ENCODE data around the gene CISH. TPM values are rescaled to one million over a fixed set of nuclear protein-coding genes. Genes with fewer than 3 reads are reported as not detected.

The CISH gene
- total RNA-seq, 1 experiment from 2014 or later = 2.3 TPM

DNA sequence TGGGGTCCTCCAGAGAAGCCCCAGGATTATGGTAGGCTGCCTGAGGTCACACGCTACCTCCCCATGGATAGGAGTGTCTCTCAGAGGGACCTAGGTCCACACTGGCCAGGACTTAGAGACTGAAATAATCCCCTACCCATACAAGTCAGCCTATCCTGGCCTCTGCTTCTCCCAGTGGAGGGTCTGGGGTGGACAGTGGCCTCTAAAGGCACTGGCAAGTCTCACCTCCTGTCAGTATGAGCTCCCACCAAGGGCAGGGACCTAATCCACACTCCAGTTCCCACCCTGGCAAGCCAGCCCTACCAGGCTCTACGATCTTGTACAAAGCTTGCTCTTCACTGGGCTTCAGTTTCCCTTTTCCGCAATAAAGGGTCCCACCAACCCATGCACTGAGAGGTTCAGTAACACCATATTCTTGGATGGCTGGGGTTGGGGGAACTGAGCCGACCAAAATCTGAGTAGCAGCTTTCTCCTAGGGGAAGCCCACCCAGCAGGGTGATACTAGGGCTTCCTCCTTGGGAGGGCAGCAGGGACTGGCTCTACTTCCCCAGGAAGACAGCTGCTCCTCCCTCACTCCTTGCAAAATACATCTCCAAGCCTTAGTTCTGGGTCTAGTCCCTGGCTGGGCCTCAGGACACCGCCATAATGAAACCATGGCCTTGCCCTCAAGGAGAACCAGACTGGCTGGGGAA lies 2.4 kb downstream of the CISH start:
- intact Hi-C loops (cut with micrococcal nuclease) = no loop called here
- no peaks in the 10 kb centered on the region for H3K79me2 ChIP-seq (ENCODE audit: low read length)
- TF ChIP-seq, protein P1, sequence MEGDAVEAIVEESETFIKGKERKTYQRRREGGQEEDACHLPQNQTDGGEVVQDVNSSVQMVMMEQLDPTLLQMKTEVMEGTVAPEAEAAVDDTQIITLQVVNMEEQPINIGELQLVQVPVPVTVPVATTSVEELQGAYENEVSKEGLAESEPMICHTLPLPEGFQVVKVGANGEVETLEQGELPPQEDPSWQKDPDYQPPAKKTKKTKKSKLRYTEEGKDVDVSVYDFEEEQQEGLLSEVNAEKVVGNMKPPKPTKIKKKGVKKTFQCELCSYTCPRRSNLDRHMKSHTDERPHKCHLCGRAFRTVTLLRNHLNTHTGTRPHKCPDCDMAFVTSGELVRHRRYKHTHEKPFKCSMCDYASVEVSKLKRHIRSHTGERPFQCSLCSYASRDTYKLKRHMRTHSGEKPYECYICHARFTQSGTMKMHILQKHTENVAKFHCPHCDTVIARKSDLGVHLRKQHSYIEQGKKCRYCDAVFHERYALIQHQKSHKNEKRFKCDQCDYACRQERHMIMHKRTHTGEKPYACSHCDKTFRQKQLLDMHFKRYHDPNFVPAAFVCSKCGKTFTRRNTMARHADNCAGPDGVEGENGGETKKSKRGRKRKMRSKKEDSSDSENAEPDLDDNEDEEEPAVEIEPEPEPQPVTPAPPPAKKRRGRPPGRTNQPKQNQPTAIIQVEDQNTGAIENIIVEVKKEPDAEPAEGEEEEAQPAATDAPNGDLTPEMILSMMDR (conservative IDR thresholded peaks at IDR 0.05; ENCODE audit: low read depth, low read length) = no peak
- TF ChIP-seq EZH2 (IDR thresholded peaks at IDR 0.05; ENCODE audit: low read length, unreplicated experiment) (no peak), EZH2phosphoT487 (IDR thresholded peaks at IDR 0.05; ENCODE audit: borderline replicate concordance, low read length) (no peak)
- DNase-seq = no peak
- H3K4me3 ChIP-seq (ENCODE audit: low read length) = no peak overlapping the region
- H2AFZ ChIP-seq (ENCODE audit: low read length) = no peak overlapping the region
- no peaks in the 10 kb centered on the region for H3F3A ChIP-seq (ENCODE audit: low read length, unreplicated experiment)
- H3K27me3 ChIP-seq (ENCODE audit: low read length) = no peaks in the 10 kb centered on the region
- ChIA-PET POLR2A (ENCODE audit: unreplicated experiment) (no interaction called here), CTCF (no interaction called here)
- peaks cover 17% of the 10 kb centered on the region for H3K4me1 ChIP-seq (ENCODE audit: insufficient read depth, low read length)
- no peak overlapping the region for H3K4me2 ChIP-seq (ENCODE audit: low read length)
- H3K9me2 ChIP-seq (replicated peaks; ENCODE audit: low read length) = no peaks in the 10 kb centered on the region
- no peak overlapping the region for H3K27ac ChIP-seq (ENCODE audit: low read length)
- no peak for ATAC-seq
- H3K9ac ChIP-seq (ENCODE audit: low read length) = no peak overlapping the region
- no peaks in the 10 kb centered on the region for H3K36me3 ChIP-seq (ENCODE audit: low read depth, low read length)
- no TSS peak for BruUV-seq (replicated peaks)
- H4K20me1 ChIP-seq (ENCODE audit: low read length) = no peaks in the 10 kb centered on the region
- no peaks in the 10 kb centered on the region for H3K9me3 ChIP-seq (ENCODE audit: low read length)

DNA sequence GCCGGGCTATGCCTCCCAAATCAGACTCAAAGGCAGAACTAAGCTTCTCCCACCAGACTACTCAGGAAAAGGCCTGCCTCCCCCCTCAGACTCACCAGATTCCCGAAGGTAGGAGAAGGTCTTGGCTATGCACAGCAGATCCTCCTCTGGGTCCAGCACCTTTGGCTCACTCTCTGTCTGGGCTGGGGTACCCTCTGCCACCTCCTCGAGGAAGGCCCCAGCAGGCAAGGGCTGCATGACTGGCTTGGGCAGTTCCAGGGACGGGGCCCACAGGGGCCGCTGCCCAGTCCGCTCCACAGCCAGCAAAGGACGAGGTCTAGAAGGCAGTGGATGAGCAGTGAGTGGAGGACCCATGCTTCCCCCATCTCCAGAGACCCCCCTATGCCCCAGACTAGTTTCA lies 3.3 kb downstream of the CISH start:
- H3K9ac ChIP-seq (ENCODE audit: low read length) = no peak overlapping the region
- intact Hi-C loops (cut with micrococcal nuclease) = no loop called here
- H3K4me1 ChIP-seq (ENCODE audit: insufficient read depth, low read length) = peaks cover 17% of the 10 kb centered on the region
- H3K9me2 ChIP-seq (replicated peaks; ENCODE audit: low read length) = no peaks in the 10 kb centered on the region
- H2AFZ ChIP-seq (ENCODE audit: low read length) = no peak overlapping the region
- H3K36me3 ChIP-seq (ENCODE audit: low read depth, low read length) = no peaks in the 10 kb centered on the region
- no peaks in the 10 kb centered on the region for H3F3A ChIP-seq (ENCODE audit: low read length, unreplicated experiment)
- no peaks in the 10 kb centered on the region for H3K9me3 ChIP-seq (ENCODE audit: low read length)
- TF ChIP-seq EZH2 (IDR thresholded peaks at IDR 0.05; ENCODE audit: low read length, unreplicated experiment) = no peak
- TF ChIP-seq, protein P1 (conservative IDR thresholded peaks at IDR 0.05; ENCODE audit: low read depth, low read length) = no peak
- no peak for TF ChIP-seq EZH2phosphoT487 (IDR thresholded peaks at IDR 0.05; ENCODE audit: borderline replicate concordance, low read length)
- ChIA-PET POLR2A (ENCODE audit: unreplicated experiment) (no interaction called here), CTCF (no interaction called here)
- H3K4me2 ChIP-seq (ENCODE audit: low read length) = no peak overlapping the region
- no peak overlapping the region for H3K4me3 ChIP-seq (ENCODE audit: low read length)
- ATAC-seq = no peak
- H3K79me2 ChIP-seq (ENCODE audit: low read length) = no peaks in the 10 kb centered on the region
- no peak for DNase-seq
- BruUV-seq (replicated peaks) = no TSS peak
- H4K20me1 ChIP-seq (ENCODE audit: low read length) = no peaks in the 10 kb centered on the region
- no peaks in the 10 kb centered on the region for H3K27me3 ChIP-seq (ENCODE audit: low read length)
- H3K27ac ChIP-seq (ENCODE audit: low read length) = no peak overlapping the region

DNA sequence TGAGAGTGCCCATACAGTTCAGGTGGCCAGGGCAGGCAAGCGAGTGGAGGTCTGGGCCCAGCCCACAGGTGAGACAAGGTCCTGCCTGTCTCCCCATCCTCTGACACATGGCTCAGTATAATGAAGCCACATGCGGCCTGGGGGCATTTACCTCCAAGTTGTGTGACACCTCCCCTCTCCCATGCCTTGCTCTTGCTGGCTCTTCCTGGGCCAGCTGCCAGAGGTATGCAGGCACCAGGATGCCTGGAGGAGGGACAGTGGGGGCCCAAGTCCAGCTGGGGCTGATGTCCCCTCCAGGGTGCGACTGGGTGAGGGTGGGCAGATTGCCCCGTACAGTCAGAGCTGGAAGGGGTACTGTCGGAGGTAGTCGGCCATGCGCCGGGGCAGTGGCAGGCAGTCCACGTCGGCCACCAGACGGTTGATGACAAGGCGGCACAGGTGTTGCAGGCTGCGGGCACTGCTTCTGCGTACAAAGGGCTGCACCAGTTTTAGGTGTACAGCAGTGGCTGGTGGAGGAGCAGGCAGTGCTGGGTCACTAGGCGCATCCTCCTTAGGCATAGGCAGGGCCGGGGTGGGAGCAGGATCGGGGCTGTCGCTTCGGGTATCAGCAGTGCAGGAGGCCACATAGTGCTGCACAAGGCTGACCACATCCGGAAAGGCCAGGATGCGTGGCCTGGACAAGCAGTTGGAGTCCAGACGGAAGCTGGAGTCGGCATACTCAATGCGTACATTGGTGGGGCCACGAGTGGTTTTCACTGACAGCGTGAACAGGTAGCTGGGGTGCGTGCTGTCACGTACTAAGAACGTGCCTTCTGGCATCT lies 4.1 kb downstream of the CISH start:
- Histone ChIP-seq H3K27ac (ENCODE audit: low read length) (no peak overlapping the region), H4K20me1 (ENCODE audit: low read length) (no peaks in the 10 kb centered on the region), H3K36me3 (ENCODE audit: low read depth, low read length) (no peaks in the 10 kb centered on the region), H3K4me1 (ENCODE audit: insufficient read depth, low read length) (peaks cover 21% of the 10 kb centered on the region), H3K79me2 (ENCODE audit: low read length) (no peaks in the 10 kb centered on the region), H3K9ac (ENCODE audit: low read length) (no peak overlapping the region), H3K27me3 (ENCODE audit: low read length) (no peaks in the 10 kb centered on the region), H3K4me3 (ENCODE audit: low read length) (no peak overlapping the region), H3K4me2 (ENCODE audit: low read length) (no peak overlapping the region), H3K9me2 (replicated peaks; ENCODE audit: low read length) (no peaks in the 10 kb centered on the region), H3K9me3 (ENCODE audit: low read length) (no peaks in the 10 kb centered on the region), H2AFZ (ENCODE audit: low read length) (no peak overlapping the region), H3F3A (ENCODE audit: low read length, unreplicated experiment) (no peaks in the 10 kb centered on the region)
- ATAC-seq (no peak), DNase-seq (no peak)
- CTCF ChIA-PET = no interaction called here
- TF ChIP-seq, protein P1 (conservative IDR thresholded peaks at IDR 0.05; ENCODE audit: low read depth, low read length) = no peak
- TF ChIP-seq EZH2phosphoT487 (IDR thresholded peaks at IDR 0.05; ENCODE audit: borderline replicate concordance, low read length) (no peak), EZH2 (IDR thresholded peaks at IDR 0.05; ENCODE audit: low read length, unreplicated experiment) (no peak)
- BruUV-seq (replicated peaks) = no TSS peak
- POLR2A ChIA-PET (ENCODE audit: unreplicated experiment) = no interaction called here
- intact Hi-C loops (cut with micrococcal nuclease) = no loop called here

Data from PC-3 (cell line).